Liver (tissue), 3 donors: ENCODE measurements around the gene BEX4.

Experiments
- CTCF ChIP-seq: fragments of 150-350 bp; IDR thresholded peaks from 2 replicates; pipeline ENCODE4 v1.5.1; 2017; ENCODE audit warnings: improper control_type of control experiment, low read depth, low read length; ENCODE audit not compliant: missing input control
- FOXA1 ChIP-seq: IDR thresholded peaks from 2 replicates; pipeline ENCODE4 v1.6.1; 2016; ENCODE audit warnings: antibody characterized with exemption
- MAX ChIP-seq: IDR thresholded peaks from 2 replicates; pipeline ENCODE4 v1.6.1; 2016; ENCODE audit warnings: antibody characterized with exemption
- RAD21 ChIP-seq, 2 donors: IDR thresholded peaks; 2 replicates each; pipeline ENCODE4 v1.6.1; 2016; ENCODE audit warnings: antibody characterized with exemption in 2 of 2, mild to moderate bottlenecking in 2 of 2
- SP1 ChIP-seq: IDR thresholded peaks from 2 replicates; pipeline ENCODE4 v1.6.1; 2018; ENCODE audit warnings: antibody characterized with exemption, mild to moderate bottlenecking
- TAF1 ChIP-seq: conservative IDR thresholded peaks from 2 replicates; pipeline ENCODE4 v1.6.1; 2016; ENCODE audit warnings: antibody characterized with exemption, mild to moderate bottlenecking
- ZBTB33 ChIP-seq: IDR thresholded peaks from 2 replicates; pipeline ENCODE4 v1.6.1; 2016; ENCODE audit warnings: antibody characterized with exemption
- donor health status: healthy.
- donor health status: healthy.

- TF ChIP-seq SP1: no peak
- TF ChIP-seq CTCF: no peak
- peak; percentile 78 for TF ChIP-seq TAF1
- TF ChIP-seq FOXA1: no peak
- no peak for TF ChIP-seq ZBTB33
- TF ChIP-seq MAX: no peak
- TF ChIP-seq RAD21 (IDR thresholded peaks at IDR 0.05): no peak
These were observed at the start of gene BEX4 for GRCh38 chrX:103214870-103215424.
